ENCODE measurements around the gene PTPRN2.

GRCh38 chr7:158006841-158007696 is 580.6 kb downstream of the PTPRN2 start:
- TF ChIP-seq CTCF (IDR thresholded peaks at IDR 0.05) (no peak), POLR2A (IDR thresholded peaks at IDR 0.05) (no peak)
